Measurements from ENCODE around the gene PACSIN2. TPM values are rescaled to one million over a fixed set of nuclear protein-coding genes. Genes with fewer than 3 reads are reported as not detected.
A peak's percentile ranks its signal among the peaks of the same experiment; 100 is the strongest.

The PACSIN2 gene
- total RNA-seq, 1 donor from 2014 or later, result 128 TPM

DNA sequence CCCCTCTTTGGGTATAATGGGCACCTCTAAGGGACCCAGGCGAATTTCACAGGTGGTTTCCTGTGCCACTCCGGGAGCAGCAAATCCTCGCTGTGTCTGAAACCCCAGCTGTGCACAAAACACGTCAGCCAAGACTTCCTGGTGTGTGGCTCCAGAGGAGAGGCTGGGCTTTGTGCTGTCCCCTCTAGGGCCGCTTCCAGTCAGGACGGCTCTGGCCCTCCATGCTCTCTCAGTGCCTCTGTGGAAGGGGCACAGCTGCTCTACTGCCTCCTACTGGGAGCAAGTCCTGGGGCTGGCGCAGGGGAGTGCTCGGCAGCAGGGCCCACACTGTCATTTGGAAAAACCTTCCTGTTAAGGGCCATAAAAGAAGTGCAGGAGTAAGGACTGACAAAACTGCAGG lies 134.1 kb downstream of the PACSIN2 start:
- H3K27ac ChIP-seq, result no peak overlapping the region
- no peak for DNase-seq
- TF ChIP-seq, protein P1, sequence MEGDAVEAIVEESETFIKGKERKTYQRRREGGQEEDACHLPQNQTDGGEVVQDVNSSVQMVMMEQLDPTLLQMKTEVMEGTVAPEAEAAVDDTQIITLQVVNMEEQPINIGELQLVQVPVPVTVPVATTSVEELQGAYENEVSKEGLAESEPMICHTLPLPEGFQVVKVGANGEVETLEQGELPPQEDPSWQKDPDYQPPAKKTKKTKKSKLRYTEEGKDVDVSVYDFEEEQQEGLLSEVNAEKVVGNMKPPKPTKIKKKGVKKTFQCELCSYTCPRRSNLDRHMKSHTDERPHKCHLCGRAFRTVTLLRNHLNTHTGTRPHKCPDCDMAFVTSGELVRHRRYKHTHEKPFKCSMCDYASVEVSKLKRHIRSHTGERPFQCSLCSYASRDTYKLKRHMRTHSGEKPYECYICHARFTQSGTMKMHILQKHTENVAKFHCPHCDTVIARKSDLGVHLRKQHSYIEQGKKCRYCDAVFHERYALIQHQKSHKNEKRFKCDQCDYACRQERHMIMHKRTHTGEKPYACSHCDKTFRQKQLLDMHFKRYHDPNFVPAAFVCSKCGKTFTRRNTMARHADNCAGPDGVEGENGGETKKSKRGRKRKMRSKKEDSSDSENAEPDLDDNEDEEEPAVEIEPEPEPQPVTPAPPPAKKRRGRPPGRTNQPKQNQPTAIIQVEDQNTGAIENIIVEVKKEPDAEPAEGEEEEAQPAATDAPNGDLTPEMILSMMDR (IDR thresholded peaks at IDR 0.05), result no peak

DNA sequence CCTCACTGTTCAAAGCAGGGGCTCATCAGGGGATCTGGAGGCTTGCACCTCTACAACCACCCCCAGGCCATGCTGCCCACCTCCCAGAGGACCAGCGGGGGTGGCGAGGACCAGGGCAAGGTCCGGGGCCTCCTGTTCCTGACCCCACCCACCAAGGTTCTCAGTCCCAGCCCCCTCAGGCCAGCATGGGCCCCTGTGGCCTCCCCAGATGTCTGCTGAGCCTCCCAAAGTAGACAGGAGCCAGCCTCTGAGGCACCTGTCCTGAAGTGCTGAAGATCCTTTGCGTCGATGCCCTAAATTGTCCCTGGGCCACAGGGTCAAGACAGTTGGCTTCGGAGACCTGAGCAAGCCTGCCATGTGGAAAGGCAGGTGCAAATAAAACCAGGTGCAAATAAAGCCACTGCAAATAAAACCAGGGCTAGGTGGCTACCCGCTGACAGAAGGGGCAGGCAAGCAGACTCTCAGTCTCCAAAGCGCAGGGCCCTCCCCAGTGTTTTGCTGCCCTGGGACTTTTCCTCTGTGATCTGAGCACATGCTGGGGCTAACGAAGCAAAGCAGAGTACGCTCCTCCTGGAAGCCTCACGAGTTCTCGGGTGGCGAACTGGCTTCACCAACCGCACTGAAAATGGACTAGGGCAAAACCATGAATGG lies 135.5 kb downstream of the PACSIN2 start:
- ATAC-seq (no peak), DNase-seq (no peak)
- Histone ChIP-seq H3K4me3 (no peak overlapping the region), H3K9me3 (no peaks in the 10 kb centered on the region), H3K27ac (no peak overlapping the region), H3K27me3 (no peaks in the 10 kb centered on the region), H3K36me3 (peaks cover 98% of the 10 kb centered on the region), H3K4me1 (peaks cover 3% of the 10 kb centered on the region)
- TF ChIP-seq, protein P1 (IDR thresholded peaks at IDR 0.05), result no peak
- intact Hi-C loops (cut with DNase I), result no loop called here

More for the DNA sequence above, 134.1 kb downstream of the PACSIN2 start:
- Histone ChIP-seq H3K27me3 (no peaks in the 10 kb centered on the region), H3K36me3 (peaks cover 97% of the 10 kb centered on the region), H3K9me3 (no peaks in the 10 kb centered on the region), H3K4me3 (no peak overlapping the region), H3K4me1 (peaks cover 3% of the 10 kb centered on the region)
- no peak for ATAC-seq
- intact Hi-C loops (cut with DNase I), result no loop called here

DNA sequence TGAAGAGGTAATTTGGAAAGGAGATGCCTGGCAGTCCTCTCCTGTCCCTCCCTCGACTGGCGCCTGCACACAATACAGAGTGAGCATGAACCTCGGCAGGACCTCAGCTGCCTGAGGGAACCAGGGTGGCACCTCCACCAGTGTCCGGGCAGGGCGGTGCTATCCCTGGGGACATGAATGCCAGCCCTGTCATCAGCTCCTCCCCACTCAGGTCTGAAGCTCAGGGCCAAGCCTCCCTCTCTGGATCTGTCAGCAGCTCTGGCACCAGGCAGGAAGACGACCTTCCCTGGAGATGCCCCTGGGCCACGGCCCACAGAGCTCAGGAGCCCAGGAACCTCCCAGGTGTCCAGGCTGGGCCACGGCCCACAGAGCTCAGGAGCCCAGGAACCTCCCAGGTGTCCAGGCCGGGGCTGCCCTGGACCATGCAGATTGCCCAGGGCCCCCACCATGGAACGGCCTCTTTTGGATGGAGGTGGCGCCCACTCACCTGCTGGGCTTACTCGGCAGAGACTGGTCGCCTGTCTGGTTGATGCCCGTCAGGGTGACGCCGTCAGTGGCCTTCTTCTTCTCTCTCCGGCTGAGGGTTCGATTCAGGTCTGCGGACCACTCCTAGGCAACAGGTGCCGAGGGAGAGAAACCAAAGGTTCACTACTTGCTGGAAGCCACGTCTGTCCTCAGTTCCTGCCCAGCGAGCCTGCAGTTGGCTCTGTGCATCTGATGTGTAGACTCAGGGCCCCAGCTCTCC lies 136.2 kb downstream of the PACSIN2 start:
- ATAC-seq (peak; percentile 7), DNase-seq (no peak)
- no peaks in the 10 kb centered on the region for H3K27me3 ChIP-seq
- H3K4me3 ChIP-seq, result no peak overlapping the region
- TF ChIP-seq, protein P1 (IDR thresholded peaks at IDR 0.05), result no peak
- H3K4me1 ChIP-seq, result peaks cover 3% of the 10 kb centered on the region
- no peak overlapping the region for H3K27ac ChIP-seq
- H3K9me3 ChIP-seq, result no peaks in the 10 kb centered on the region
- peaks cover 98% of the 10 kb centered on the region for H3K36me3 ChIP-seq
- intact Hi-C loops (cut with DNase I), result no loop called here

DNA sequence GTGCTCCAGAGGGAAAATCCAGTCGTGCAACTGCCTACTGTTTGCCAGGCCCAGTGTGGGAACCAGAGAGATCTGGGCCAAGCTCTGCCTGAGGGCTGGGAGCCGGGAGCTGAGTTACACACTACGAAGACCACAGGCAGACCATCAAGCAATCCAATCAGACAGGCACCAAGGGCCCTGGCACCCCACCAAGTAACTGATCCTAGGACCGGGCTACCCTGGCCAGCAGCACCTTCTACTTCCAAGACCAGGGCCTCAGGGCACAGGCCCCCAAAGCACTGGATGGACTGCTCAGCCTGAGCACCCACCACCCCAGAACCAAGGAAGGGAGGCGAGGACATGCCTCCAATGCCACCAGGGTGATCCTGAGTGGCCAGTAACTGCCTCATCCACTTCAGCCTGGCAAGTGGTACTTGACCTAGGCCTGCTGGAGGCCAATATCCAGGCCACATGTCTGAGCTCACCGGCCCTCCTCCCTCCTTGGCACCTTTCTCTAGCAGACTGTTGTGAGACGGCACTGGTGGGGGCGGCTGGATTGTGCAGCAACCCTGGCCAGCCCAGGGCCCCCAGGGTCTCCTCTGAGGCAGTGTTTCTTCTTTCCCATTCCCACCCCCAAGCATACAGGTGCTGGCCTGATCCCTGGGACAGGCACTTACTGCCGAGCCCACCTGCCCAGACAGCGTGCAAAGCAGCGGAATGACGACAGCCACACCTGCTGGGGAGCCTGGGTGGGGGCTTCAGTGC lies 137.2 kb downstream of the PACSIN2 start:
- DNase-seq (peak; percentile 78), ATAC-seq (peak; percentile 81)
- Histone ChIP-seq H3K27me3 (no peaks in the 10 kb centered on the region), H3K27ac (peak overlapping the region; percentile 4), H3K36me3 (peaks cover 97% of the 10 kb centered on the region), H3K4me1 (peaks cover 3% of the 10 kb centered on the region), H3K4me3 (no peak overlapping the region), H3K9me3 (no peaks in the 10 kb centered on the region)
- intact Hi-C loops (cut with DNase I), result no loop called here
- TF ChIP-seq, protein P1 (IDR thresholded peaks at IDR 0.05), result no peak

DNA sequence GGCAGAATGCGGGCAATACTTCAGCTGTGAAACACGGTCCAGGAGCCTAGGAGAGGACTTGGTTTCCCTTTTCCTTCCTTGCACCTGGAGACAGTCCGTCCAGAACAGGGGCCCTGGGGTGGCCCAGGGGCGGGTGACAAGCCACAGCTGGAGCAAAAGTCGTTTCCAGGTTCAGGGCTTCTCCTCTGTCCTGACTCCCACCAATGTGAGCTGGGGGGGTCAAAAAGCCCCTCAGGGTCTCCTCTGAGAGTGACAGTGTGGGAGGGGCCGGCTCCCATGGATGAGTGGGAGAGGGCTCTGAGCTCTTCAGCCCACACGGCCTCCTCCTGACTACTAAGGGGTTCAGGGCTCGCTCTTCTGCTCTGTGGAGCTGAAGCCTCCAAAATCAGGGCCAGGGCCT lies 137.8 kb downstream of the PACSIN2 start:
- H3K4me3 ChIP-seq, result no peak overlapping the region
- TF ChIP-seq, protein P1 (IDR thresholded peaks at IDR 0.05), result no peak
- no peak overlapping the region for H3K27ac ChIP-seq
- no peak for ATAC-seq
- H3K27me3 ChIP-seq, result no peaks in the 10 kb centered on the region
- DNase-seq, result no peak
- no peaks in the 10 kb centered on the region for H3K9me3 ChIP-seq
- H3K36me3 ChIP-seq, result peaks cover 97% of the 10 kb centered on the region
- intact Hi-C loops (cut with DNase I), result no loop called here
- H3K4me1 ChIP-seq, result peaks cover 3% of the 10 kb centered on the region
